HTR-8/SVneo (cell line): ENCODE data around the gene SOSTDC1.
A peak's percentile ranks its signal among the peaks of the same experiment; 100 is the strongest.
"Not testable (repeated sequence)": the region's sequence is repeated elsewhere in the genome, so short reads cannot be mapped to it uniquely, and the experiment has no call there.

ENCODE experiments used
- DNase-seq: peaks from one replicate; pipeline ENCODE4 v3.0.0; 2011; ENCODE audit warnings: low spot score, mixed read lengths; ENCODE audit not compliant: insufficient read length
- FAIRE-seq: peaks from 2 replicates; lab custom pipeline; 2011; peaks lifted over from hg19 to GRCh38; lab: Jason Lieb, UNC

The SOSTDC1 gene

GRCh38 chr7:16465469-16466361, at the start of gene SOSTDC1:
Gene SOSTDC1, minus strand, starts transcription at chr7:16465738. Its CDS starts 70 bp downstream, at chr7:16465668.
- no peak for DNase-seq
- no peak for FAIRE-seq

GRCh38 chr7:16514729-16515128, 49.2 kb upstream of the SOSTDC1 start:
- DNase-seq (no peak), FAIRE-seq (no peak)

GRCh38 chr7:16514271-16514670, 48.7 kb upstream of the SOSTDC1 start:
- FAIRE-seq (no peak), DNase-seq (no peak)

- FAIRE-seq, result no peak
- DNase-seq, result no peak
Observed at GRCh38 chr7:16512097-16512496, 46.6 kb upstream of the SOSTDC1 start.

GRCh38 chr7:16511314-16511713, 45.8 kb upstream of the SOSTDC1 start:
- DNase-seq, result no peak
- no peak for FAIRE-seq

GRCh38 chr7:16509829-16510228, 44.3 kb upstream of the SOSTDC1 start:
- DNase-seq (no peak), FAIRE-seq (no peak)

GRCh38 chr7:16506422-16506821, 40.9 kb upstream of the SOSTDC1 start:
- FAIRE-seq, DNase-seq: not testable (repeated sequence)

- no peak for FAIRE-seq
- DNase-seq, result no peak
Observed at GRCh38 chr7:16504019-16504418, 38.5 kb upstream of the SOSTDC1 start.

GRCh38 chr7:16502303-16502702, 36.8 kb upstream of the SOSTDC1 start:
- DNase-seq (no peak), FAIRE-seq (no peak)

GRCh38 chr7:16498122-16498521, 32.6 kb upstream of the SOSTDC1 start:
- FAIRE-seq, result no peak
- no peak for DNase-seq

GRCh38 chr7:16494955-16495719, 29.6 kb upstream of the SOSTDC1 start:
- DNase-seq (no peak), FAIRE-seq (no peak)

GRCh38 chr7:16494551-16494950, 29.0 kb upstream of the SOSTDC1 start:
- no peak for DNase-seq
- no peak for FAIRE-seq

- FAIRE-seq, result no peak
- DNase-seq, result no peak
Observed at GRCh38 chr7:16493266-16493665, 27.7 kb upstream of the SOSTDC1 start.

GRCh38 chr7:16492513-16493062, 27.1 kb upstream of the SOSTDC1 start:
- FAIRE-seq, result no peak
- DNase-seq, result no peak

GRCh38 chr7:16491148-16491547, 25.6 kb upstream of the SOSTDC1 start:
- FAIRE-seq (no peak), DNase-seq (no peak)

- DNase-seq (peak; percentile 31), FAIRE-seq (no peak)
Observed at GRCh38 chr7:16484453-16485158, 19.1 kb upstream of the SOSTDC1 start.

GRCh38 chr7:16479591-16479990, 14.1 kb upstream of the SOSTDC1 start:
- DNase-seq (no peak), FAIRE-seq (no peak)

- no peak for FAIRE-seq
- no peak for DNase-seq
Observed at GRCh38 chr7:16479161-16479560, 13.6 kb upstream of the SOSTDC1 start.

GRCh38 chr7:16471933-16472332, 6.4 kb upstream of the SOSTDC1 start:
- no peak for DNase-seq
- no peak for FAIRE-seq

GRCh38 chr7:16463949-16464715, 1.4 kb downstream of the SOSTDC1 start:
- DNase-seq (no peak), FAIRE-seq (no peak)
